MCF 10A (cell line): ENCODE results near the gene CC2D1A. TPM values are rescaled to one million over a fixed set of nuclear protein-coding genes. Genes with fewer than 3 reads are reported as not detected.

Source experiments
- BruUV-seq: library from RNA; stranded (reverse); fragments of 400-500 nt; replicated peaks from 2 replicates; lab custom pipeline; 2021; lab: Mats Ljungman, UMichigan
- CTCF ChIA-PET: fragments of 300-600 bp; sonication (Branson Sonifier 250); formaldehyde crosslinking; extraction: SDS; loops from one replicate; lab custom pipeline; 2021; ENCODE audit warnings: antibody characterized with exemption, inconsistent platforms; lab: Yijun Ruan, JAX
- POLR2A ChIA-PET: fragments of 300-600, 350-650 bp; sonication (Branson Sonifier 250); formaldehyde crosslinking; extraction: SDS; loops from one replicate; lab custom pipeline; 2020; ENCODE audit warnings: antibody characterized with exemption, inconsistent platforms; lab: Yijun Ruan, JAX
- DNase-seq: peaks from one replicate; pipeline ENCODE4 v3.0.0-alpha.2; 2018; ENCODE audit not compliant: unreplicated experiment
- H3K27ac Mint-ChIP-seq: one replicate; pipeline ENCODE4 v1.8.0; 2022; ENCODE audit warnings: mild to moderate bottlenecking, low read depth, mixed read lengths; ENCODE audit not compliant: unreplicated experiment
- H3K27me3 Mint-ChIP-seq: one replicate; pipeline ENCODE4 v1.8.0; 2022; ENCODE audit warnings: mixed read lengths; ENCODE audit not compliant: insufficient read depth, unreplicated experiment
- H3K36me3 Mint-ChIP-seq: one replicate; pipeline ENCODE4 v1.8.0; 2022; ENCODE audit warnings: mild to moderate bottlenecking, moderate library complexity, mixed read lengths; ENCODE audit not compliant: insufficient read depth, unreplicated experiment
- H3K4me1 Mint-ChIP-seq: one replicate; pipeline ENCODE4 v1.8.0; 2022; ENCODE audit warnings: mixed read lengths; ENCODE audit not compliant: insufficient read depth, unreplicated experiment
- H3K4me3 Mint-ChIP-seq: one replicate; pipeline ENCODE4 v1.8.0; 2022; ENCODE audit warnings: mild to moderate bottlenecking, moderate library complexity, mixed read lengths; ENCODE audit not compliant: unreplicated experiment
- H3K9me3 Mint-ChIP-seq: one replicate; pipeline ENCODE4 v1.8.0; 2022; ENCODE audit warnings: mixed read lengths; ENCODE audit not compliant: unreplicated experiment
- intact Hi-C: fragments of 100-400 bp; cut with micrococcal nuclease; formaldehyde crosslinking; loops from 2 replicates; pipeline ENCODE4 v1.14.1; 2022
- total RNA-seq: library from RNA; stranded (reverse); gene quantifications from 2 replicates; pipeline ENCODE4 v1.2.3, GENCODE V29; 2022
- TF ChIP-seq, protein P1 (sequence below): fragments of 200-600 bp; IDR thresholded peaks from one replicate; pipeline ENCODE4 v1.8.0; 2022; ENCODE audit warnings: antibody characterized with exemption, mild to moderate bottlenecking; ENCODE audit not compliant: unreplicated experiment

Gene CC2D1A
- total RNA-seq, 1 experiment from 2014 or later, result 36.7 TPM

DNA sequence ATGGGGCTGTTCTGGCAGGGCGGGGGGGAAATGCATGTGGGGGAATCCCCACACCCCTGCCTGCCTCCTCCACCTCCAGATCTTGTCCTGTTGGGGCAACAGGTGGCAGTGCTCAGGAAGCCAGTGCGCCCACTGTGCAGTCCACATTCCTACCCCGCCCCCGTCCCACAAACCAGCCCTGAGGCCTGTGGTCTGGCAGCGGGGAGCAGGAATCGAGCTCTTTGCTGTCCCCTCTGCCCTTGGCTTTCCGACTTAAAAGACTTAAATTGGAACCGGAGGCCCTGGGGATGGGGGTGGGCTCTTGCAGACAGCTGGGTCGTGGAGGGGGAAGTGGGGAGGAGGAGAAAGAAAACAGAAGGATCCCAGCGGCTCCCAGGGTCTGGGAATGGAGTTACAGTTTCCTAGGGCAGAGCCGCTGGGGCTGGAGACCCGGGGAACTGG, 24.7 kb upstream of the CC2D1A start:
- no peaks in the 10 kb centered on the region for H3K36me3 Mint-ChIP-seq
- no peaks in the 10 kb centered on the region for H3K27me3 Mint-ChIP-seq
- no peaks in the 10 kb centered on the region for H3K4me1 Mint-ChIP-seq
- BruUV-seq, result no TSS peak
- CTCF ChIA-PET, result interaction anchor here (0.6 to 1.5 kb wide), 21 partner anchors 8 to 674 kb away, joined by 3 to 8 read pairs (median 4); partner anchors contain the start of gene IL27RA
- no peak for DNase-seq
- intact Hi-C loops, result loop anchor here (2.0 to 5.0 kb wide), 2 partner anchors 72 to 284 kb away; partner anchors contain the start of gene DCAF15
- H3K4me3 Mint-ChIP-seq, result no peak overlapping the region
- POLR2A ChIA-PET, result interaction anchor here (2.2 kb wide), 1 partner anchor 71 kb away, joined by 11 read pairs; the partner anchor contains the start of gene DCAF15
- no peak overlapping the region for H3K27ac Mint-ChIP-seq
- no peaks in the 10 kb centered on the region for H3K9me3 Mint-ChIP-seq
- TF ChIP-seq, protein P1, sequence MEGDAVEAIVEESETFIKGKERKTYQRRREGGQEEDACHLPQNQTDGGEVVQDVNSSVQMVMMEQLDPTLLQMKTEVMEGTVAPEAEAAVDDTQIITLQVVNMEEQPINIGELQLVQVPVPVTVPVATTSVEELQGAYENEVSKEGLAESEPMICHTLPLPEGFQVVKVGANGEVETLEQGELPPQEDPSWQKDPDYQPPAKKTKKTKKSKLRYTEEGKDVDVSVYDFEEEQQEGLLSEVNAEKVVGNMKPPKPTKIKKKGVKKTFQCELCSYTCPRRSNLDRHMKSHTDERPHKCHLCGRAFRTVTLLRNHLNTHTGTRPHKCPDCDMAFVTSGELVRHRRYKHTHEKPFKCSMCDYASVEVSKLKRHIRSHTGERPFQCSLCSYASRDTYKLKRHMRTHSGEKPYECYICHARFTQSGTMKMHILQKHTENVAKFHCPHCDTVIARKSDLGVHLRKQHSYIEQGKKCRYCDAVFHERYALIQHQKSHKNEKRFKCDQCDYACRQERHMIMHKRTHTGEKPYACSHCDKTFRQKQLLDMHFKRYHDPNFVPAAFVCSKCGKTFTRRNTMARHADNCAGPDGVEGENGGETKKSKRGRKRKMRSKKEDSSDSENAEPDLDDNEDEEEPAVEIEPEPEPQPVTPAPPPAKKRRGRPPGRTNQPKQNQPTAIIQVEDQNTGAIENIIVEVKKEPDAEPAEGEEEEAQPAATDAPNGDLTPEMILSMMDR, result no peak

- H3K4me3 Mint-ChIP-seq, result no peak overlapping the region
- ChIA-PET CTCF (interaction anchor here (0.6 to 1.5 kb wide), 4 partner anchors 21 to 179 kb away, joined by 3 to 8 read pairs (median 4); partner anchors contain the start of gene IL27RA), POLR2A (interaction anchor here (2.2 kb wide), 1 partner anchor 71 kb away, joined by 11 read pairs; the partner anchor contains the start of gene DCAF15)
- TF ChIP-seq, protein P1, result no peak
- no peaks in the 10 kb centered on the region for H3K36me3 Mint-ChIP-seq
- BruUV-seq, result no TSS peak
- no peak for DNase-seq
- H3K27ac Mint-ChIP-seq, result no peak overlapping the region
- H3K4me1 Mint-ChIP-seq, result peaks cover under 1% of the 10 kb centered on the region
- intact Hi-C loops, result loop anchor here (2.0 to 5.0 kb wide), 2 partner anchors 71 to 285 kb away; partner anchors contain the start of gene DCAF15
- no peaks in the 10 kb centered on the region for H3K27me3 Mint-ChIP-seq
- no peaks in the 10 kb centered on the region for H3K9me3 Mint-ChIP-seq
Observed at GRCh38 chr19:13881692-13882418, 24.1 kb upstream of the CC2D1A start.

DNA sequence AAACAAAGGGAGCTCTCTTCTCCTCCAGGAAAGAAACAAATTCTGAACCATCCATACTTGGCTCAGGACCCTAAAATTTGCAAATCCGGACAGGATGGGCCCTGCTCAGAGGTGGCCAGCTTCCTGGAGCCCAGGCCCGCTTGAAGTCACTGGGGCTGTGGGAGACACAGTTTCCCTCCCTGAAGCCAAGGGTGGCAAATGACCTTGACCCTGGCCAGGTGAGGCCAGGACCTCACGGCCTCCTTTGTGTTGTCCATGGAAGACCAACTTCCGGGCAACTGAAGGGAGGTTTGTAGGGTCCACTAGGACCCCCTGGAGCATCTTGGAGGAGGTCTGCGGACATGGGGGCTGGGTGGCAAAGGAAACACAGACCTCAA, 23.6 kb upstream of the CC2D1A start:
- Mint-ChIP-seq H3K27me3 (no peaks in the 10 kb centered on the region), H3K4me1 (peaks cover 6% of the 10 kb centered on the region), H3K36me3 (no peaks in the 10 kb centered on the region), H3K4me3 (no peak overlapping the region), H3K27ac (no peak overlapping the region), H3K9me3 (no peaks in the 10 kb centered on the region)
- no peak for DNase-seq
- ChIA-PET POLR2A (no interaction called here), CTCF (interaction anchor here (0.6 kb wide), 1 partner anchor 21 kb away, joined by 3 read pairs; no protein-coding TSS in a partner anchor)
- TF ChIP-seq, protein P1, result no peak
- no TSS peak for BruUV-seq
- intact Hi-C loops, result loop anchor here (5.0 kb wide), 1 partner anchor 285 kb away; no protein-coding TSS in a partner anchor

- ChIA-PET CTCF (interaction anchor here (0.6 to 0.7 kb wide), 4 partner anchors 22 to 196 kb away, joined by 3 read pairs; no protein-coding TSS in a partner anchor), POLR2A (interaction anchor here (0.6 kb wide), 1 partner anchor 674 kb away, joined by 3 read pairs; no protein-coding TSS in a partner anchor)
- no peaks in the 10 kb centered on the region for H3K27me3 Mint-ChIP-seq
- no peak overlapping the region for H3K4me3 Mint-ChIP-seq
- TF ChIP-seq, protein P1, result no peak
- H3K4me1 Mint-ChIP-seq, result peaks cover 7% of the 10 kb centered on the region
- intact Hi-C loops, result loop anchor here (5.0 kb wide), 1 partner anchor 286 kb away; no protein-coding TSS in a partner anchor
- H3K36me3 Mint-ChIP-seq, result no peaks in the 10 kb centered on the region
- H3K27ac Mint-ChIP-seq, result no peak overlapping the region
- DNase-seq, result no peak
- BruUV-seq, result no TSS peak
- no peaks in the 10 kb centered on the region for H3K9me3 Mint-ChIP-seq
Observed at GRCh38 chr19:13882836-13883235, 23.2 kb upstream of the CC2D1A start.
